ENCODE measurements around the gene SRA1. TPM values are rescaled to one million over a fixed set of nuclear protein-coding genes. Genes with fewer than 3 reads are reported as not detected.
"Not testable (repeated sequence)": the region's sequence is repeated elsewhere in the genome, so short reads cannot be mapped to it uniquely, and the experiment has no call there.

The SRA1 gene
- 10 to 100 TPM; 23.3 to 36.1 TPM for total RNA-seq
- 10 to 100 TPM; 44.3 to 53.3 TPM for polyA plus RNA-seq (ENCODE audit: insufficient read length in 2 of 2)
- long read RNA-seq, donor 1, transcript SRA1-205 (4 exons, 1,466 nt) = minor isoform, 12 of 37 reads
- long read RNA-seq, donor 1, transcript SRA1-201 (5 exons, 2,107 nt) = major isoform, 25 of 37 reads
- long read RNA-seq, donor 1, partial matches to known transcripts = 0 of 37 reads
- long read RNA-seq, donor 1, other reads (novel, unspliced or antisense) = 0 of 37 reads
- long read RNA-seq, donor 2, transcript SRA1-205 (4 exons, 1,466 nt) = minor isoform, 5 of 11 reads
- long read RNA-seq, donor 2, transcript SRA1-201 (5 exons, 2,107 nt) = major isoform, 6 of 11 reads
- long read RNA-seq, donor 2, partial matches to known transcripts = 0 of 11 reads
- long read RNA-seq, donor 2, other reads (novel, unspliced or antisense) = 0 of 11 reads
- long read RNA-seq, donor 3, transcript SRA1-201 (5 exons, 2,107 nt) = major isoform, 10 of 15 reads
- long read RNA-seq, donor 3, transcript SRA1-205 (4 exons, 1,466 nt) = minor isoform, 5 of 15 reads
- long read RNA-seq, donor 3, partial matches to known transcripts = 0 of 15 reads
- long read RNA-seq, donor 3, other reads (novel, unspliced or antisense) = 0 of 15 reads
- long read RNA-seq, donor 4, transcript SRA1-205 (4 exons, 1,466 nt) = minor isoform, 5 of 25 reads
- long read RNA-seq, donor 4, transcript SRA1-201 (5 exons, 2,107 nt) = major isoform, 20 of 25 reads
- long read RNA-seq, donor 4, partial matches to known transcripts = 0 of 25 reads
- long read RNA-seq, donor 4, other reads (novel, unspliced or antisense) = 0 of 25 reads

DNA sequence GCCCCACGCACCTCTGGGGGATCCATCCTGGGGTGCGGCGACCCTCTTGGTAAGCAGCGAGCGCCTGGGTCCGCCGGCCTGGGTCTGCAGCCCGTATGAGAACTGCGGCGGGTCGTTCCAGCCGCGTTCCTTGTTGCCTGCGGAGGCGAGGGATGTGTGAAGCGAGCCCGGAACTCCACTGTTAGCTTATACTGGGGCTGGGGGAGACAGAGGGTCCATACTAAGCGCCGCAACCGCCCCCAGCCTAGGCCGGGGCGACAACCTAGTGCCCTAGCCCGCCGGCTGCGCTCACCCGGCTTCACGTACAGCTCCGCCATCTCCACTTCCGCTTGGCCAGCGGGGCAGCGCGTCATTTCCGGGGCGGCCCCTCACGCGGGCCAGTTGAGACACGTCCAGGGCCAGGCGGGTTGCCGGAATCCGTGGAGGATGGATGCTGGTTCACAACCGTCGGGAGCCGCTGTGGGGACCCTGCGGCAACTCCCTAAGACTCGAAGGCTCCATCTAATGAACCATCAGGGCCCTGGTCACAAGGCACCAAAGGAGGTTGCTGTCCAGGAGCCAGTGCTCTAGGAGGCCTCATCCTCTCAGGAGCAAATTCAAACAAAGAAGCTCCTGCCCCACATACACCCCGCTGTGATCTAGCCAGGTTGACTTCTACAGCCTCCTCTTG is at the start of gene SRA1:
TSS of gene SRA1 (minus strand) at position 338 of the 670 bp plus-strand sequence. CDS start at position 317, 21 bp downstream.
- DNase-seq (ENCODE audit: low read depth in 4 of 6, low spot score in 6 of 6) = peak; percentile 81 to 97 (median 83)
- H3K4me3 ChIP-seq (ENCODE audit: low read depth, low read length) = peak within 1 kb of the TSS; percentile 91
- H3K27me3 ChIP-seq (ENCODE audit: control insufficient read depth, insufficient read depth, low read length) = no peaks in the 10 kb centered on the region
- H3K36me3 ChIP-seq (ENCODE audit: control insufficient read depth, insufficient read depth, low read length) = peaks cover 44% of the 10 kb centered on the region
- H3K4me1 ChIP-seq (ENCODE audit: control insufficient read depth, insufficient read depth, low read length) = peaks cover 9% of the 10 kb centered on the region
- peak within 1 kb of the TSS; percentile 90 for H3K27ac ChIP-seq (ENCODE audit: low read depth, low read length)
- under 1% methylated on average over 46 of the region's 46 CpGs for WGBS (ENCODE audit: insufficient coverage)
- no peaks in the 10 kb centered on the region for H3K9me3 ChIP-seq (ENCODE audit: control insufficient read depth, insufficient read depth, low read length)

DNA sequence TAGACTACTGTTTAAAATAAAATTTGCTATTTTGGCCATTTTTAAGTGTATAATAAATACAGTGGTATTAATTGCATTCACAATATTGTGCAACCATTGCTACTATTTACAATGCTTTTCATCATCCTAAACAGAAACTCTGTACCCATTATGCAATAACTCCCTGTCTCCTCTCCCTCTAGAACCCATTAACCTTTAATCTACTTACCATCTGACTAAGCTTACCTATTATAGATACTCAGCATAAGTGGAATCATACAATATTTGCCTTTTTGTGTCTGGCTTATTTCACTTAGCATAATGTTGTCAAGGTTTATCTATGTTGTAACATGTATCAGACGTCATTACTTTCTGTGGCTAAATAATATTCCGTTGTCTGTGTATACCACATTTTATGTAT is 49.8 kb upstream of the SRA1 start:
- H3K27ac ChIP-seq (ENCODE audit: low read depth, low read length) = no peak overlapping the region
- no peak overlapping the region for H3K4me3 ChIP-seq (ENCODE audit: low read depth, low read length)
- H3K4me1 ChIP-seq (ENCODE audit: control insufficient read depth, insufficient read depth, low read length) = peaks cover 5% of the 10 kb centered on the region
- H3K27me3 ChIP-seq (ENCODE audit: control insufficient read depth, insufficient read depth, low read length) = no peaks in the 10 kb centered on the region
- DNase-seq (ENCODE audit: low read depth in 4 of 6, low spot score in 6 of 6) = no peak
- H3K36me3 ChIP-seq (ENCODE audit: control insufficient read depth, insufficient read depth, low read length) = no peaks in the 10 kb centered on the region
- WGBS (ENCODE audit: insufficient coverage) = no CpG with 5 or more reads among the region's 2 CpGs
- H3K9me3 ChIP-seq (ENCODE audit: control insufficient read depth, insufficient read depth, low read length) = no peaks in the 10 kb centered on the region

DNA sequence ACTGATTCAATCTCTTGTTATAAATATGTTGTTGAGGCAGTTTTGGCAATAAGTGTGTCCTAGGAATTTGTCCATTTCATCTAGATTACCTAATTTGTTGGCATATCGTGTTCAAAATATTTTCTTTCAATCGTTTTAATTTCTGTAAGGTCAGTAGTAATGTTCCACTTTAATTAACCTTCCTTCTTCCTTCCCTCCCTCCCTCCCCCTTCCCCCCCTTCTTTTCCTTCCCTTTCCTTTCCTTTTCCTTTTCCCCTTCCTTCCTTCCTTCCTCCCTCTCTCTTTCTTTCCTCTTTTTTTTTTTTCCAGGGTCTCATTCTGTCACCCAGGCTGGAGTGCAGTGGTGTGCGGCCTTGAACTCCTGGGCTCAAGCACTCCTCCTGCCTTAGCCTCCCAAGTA is 48.6 kb upstream of the SRA1 start:
- H3K4me3 ChIP-seq (ENCODE audit: low read depth, low read length) = no peak overlapping the region
- no peak for DNase-seq (ENCODE audit: low read depth in 4 of 6, low spot score in 6 of 6)
- no peaks in the 10 kb centered on the region for H3K36me3 ChIP-seq (ENCODE audit: control insufficient read depth, insufficient read depth, low read length)
- H3K4me1 ChIP-seq (ENCODE audit: control insufficient read depth, insufficient read depth, low read length) = peaks cover 5% of the 10 kb centered on the region
- H3K27me3 ChIP-seq (ENCODE audit: control insufficient read depth, insufficient read depth, low read length) = no peaks in the 10 kb centered on the region
- 100% methylated on average over 1 of the region's 3 CpGs for WGBS (ENCODE audit: insufficient coverage)
- no peak overlapping the region for H3K27ac ChIP-seq (ENCODE audit: low read depth, low read length)
- no peaks in the 10 kb centered on the region for H3K9me3 ChIP-seq (ENCODE audit: control insufficient read depth, insufficient read depth, low read length)

DNA sequence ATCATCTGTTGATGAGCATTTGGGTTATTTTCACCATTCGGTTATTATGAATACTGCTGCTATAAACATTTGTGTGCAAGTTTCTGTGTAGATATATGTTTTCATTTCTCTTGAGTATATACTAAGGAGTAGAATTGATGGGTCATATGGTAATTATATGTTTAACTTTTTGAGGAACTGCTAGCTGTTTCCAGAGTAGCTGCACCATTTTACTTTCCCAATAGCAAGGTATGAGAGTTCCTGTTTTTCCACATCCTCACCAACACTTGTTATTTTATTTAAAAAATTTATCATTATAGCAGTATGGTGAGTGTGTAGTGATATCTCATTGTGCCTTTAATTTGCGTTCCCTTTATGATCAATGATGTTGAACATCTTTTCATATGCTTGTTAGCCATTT is 46.5 kb upstream of the SRA1 start:
- H3K4me3 ChIP-seq (ENCODE audit: low read depth, low read length) = no peak overlapping the region
- H3K36me3 ChIP-seq (ENCODE audit: control insufficient read depth, insufficient read depth, low read length) = no peaks in the 10 kb centered on the region
- H3K27me3 ChIP-seq (ENCODE audit: control insufficient read depth, insufficient read depth, low read length) = no peaks in the 10 kb centered on the region
- H3K27ac ChIP-seq (ENCODE audit: low read depth, low read length) = no peak overlapping the region
- DNase-seq (ENCODE audit: low read depth in 4 of 6, low spot score in 6 of 6) = no peak
- WGBS (ENCODE audit: insufficient coverage) = no CpG with 5 or more reads among the region's 2 CpGs
- no peaks in the 10 kb centered on the region for H3K4me1 ChIP-seq (ENCODE audit: control insufficient read depth, insufficient read depth, low read length)
- no peaks in the 10 kb centered on the region for H3K9me3 ChIP-seq (ENCODE audit: control insufficient read depth, insufficient read depth, low read length)

DNA sequence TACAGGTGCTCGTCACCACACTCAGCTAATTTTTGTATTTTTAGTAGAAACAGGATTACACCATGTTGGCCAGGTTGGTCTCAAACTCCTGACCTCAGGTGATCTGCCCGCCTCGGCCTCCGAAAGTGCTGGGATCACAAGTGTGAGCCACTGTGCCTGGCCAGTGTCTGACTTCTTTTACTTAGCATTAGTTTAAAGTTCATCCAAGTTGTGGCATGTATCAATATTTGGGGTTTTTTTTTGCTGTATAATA is 46.1 kb upstream of the SRA1 start:
- not testable (repeated sequence) for H3K27me3 ChIP-seq (ENCODE audit: control insufficient read depth, insufficient read depth, low read length); DNase-seq (ENCODE audit: low read depth in 4 of 6, low spot score in 6 of 6); H3K4me3 ChIP-seq (ENCODE audit: low read depth, low read length); H3K36me3 ChIP-seq (ENCODE audit: control insufficient read depth, insufficient read depth, low read length); H3K27ac ChIP-seq (ENCODE audit: low read depth, low read length); H3K9me3 ChIP-seq (ENCODE audit: control insufficient read depth, insufficient read depth, low read length); H3K4me1 ChIP-seq (ENCODE audit: control insufficient read depth, insufficient read depth, low read length)
- WGBS (ENCODE audit: insufficient coverage) = 95% methylated on average over 3 of the region's 4 CpGs

DNA sequence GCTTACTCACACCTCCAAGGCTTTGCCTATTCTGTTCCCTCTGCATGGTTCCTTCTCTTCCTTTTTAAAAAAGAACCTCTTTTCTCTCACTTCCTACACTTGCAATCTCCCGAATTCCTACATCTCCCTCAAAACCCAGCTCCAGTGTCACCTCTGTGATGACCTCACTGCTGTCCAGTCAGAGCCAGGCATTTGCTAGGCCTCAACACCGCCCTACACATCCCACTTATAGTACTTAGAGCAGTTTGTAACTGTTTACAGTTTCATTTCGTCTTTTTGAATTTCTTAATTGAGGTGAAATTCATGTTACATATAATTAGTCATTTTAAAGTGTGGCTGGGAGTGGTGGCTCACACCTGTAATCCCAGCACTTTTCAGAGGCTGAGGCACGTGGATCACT is 44.9 kb upstream of the SRA1 start:
- no peak overlapping the region for H3K27ac ChIP-seq (ENCODE audit: low read depth, low read length)
- no peaks in the 10 kb centered on the region for H3K4me1 ChIP-seq (ENCODE audit: control insufficient read depth, insufficient read depth, low read length)
- no peak overlapping the region for H3K4me3 ChIP-seq (ENCODE audit: low read depth, low read length)
- DNase-seq (ENCODE audit: low read depth in 4 of 6, low spot score in 6 of 6) = no peak
- H3K9me3 ChIP-seq (ENCODE audit: control insufficient read depth, insufficient read depth, low read length) = no peaks in the 10 kb centered on the region
- WGBS (ENCODE audit: insufficient coverage) = 90% methylated on average over 2 of the region's 4 CpGs
- H3K27me3 ChIP-seq (ENCODE audit: control insufficient read depth, insufficient read depth, low read length) = no peaks in the 10 kb centered on the region
- H3K36me3 ChIP-seq (ENCODE audit: control insufficient read depth, insufficient read depth, low read length) = no peaks in the 10 kb centered on the region

DNA sequence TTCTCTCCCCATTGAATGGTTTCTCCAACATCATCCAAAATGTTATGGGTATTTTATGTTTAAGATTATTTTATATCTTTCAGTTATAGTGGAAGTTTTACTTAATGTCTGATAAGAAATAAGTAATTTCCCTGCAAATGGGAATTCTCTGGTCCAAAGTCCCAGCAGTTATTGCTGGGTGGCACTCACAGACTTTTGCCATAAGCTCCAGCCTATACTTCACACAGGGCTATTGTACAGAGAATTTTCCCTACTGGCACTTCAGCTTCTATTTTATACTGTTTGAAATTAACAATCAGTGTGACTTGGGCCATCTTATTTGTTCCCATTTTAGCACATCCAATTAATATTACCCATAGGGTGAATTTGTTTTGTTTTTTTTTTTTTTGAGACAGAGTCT is 42.8 kb upstream of the SRA1 start:
- DNase-seq (ENCODE audit: low read depth in 4 of 6, low spot score in 6 of 6) = no peak
- Histone ChIP-seq H3K9me3 (ENCODE audit: control insufficient read depth, insufficient read depth, low read length) (no peaks in the 10 kb centered on the region), H3K4me1 (ENCODE audit: control insufficient read depth, insufficient read depth, low read length) (no peaks in the 10 kb centered on the region), H3K27me3 (ENCODE audit: control insufficient read depth, insufficient read depth, low read length) (no peaks in the 10 kb centered on the region), H3K27ac (ENCODE audit: low read depth, low read length) (no peak overlapping the region), H3K36me3 (ENCODE audit: control insufficient read depth, insufficient read depth, low read length) (no peaks in the 10 kb centered on the region), H3K4me3 (ENCODE audit: low read depth, low read length) (no peak overlapping the region)

DNA sequence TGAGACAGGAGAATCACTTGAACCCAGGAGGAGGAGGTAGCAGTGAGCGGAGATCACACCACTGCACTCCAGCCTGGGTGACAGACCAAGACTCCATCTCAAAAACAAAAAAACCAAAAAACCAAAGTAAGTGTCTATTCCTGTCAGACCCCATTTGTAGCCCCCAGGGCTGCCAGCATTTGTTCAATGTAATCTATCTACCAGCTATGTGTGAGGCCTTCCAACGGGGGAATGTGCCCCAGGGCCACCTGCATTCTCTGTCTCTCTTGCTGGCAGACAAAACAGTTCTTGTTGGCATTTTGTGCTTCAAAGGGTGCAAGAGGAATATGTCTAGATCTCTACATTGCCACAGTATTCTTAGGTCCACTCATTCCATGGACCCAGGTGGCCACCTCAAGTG is 41.6 kb upstream of the SRA1 start:
- Histone ChIP-seq H3K27ac (ENCODE audit: low read depth, low read length) (no peak overlapping the region), H3K27me3 (ENCODE audit: control insufficient read depth, insufficient read depth, low read length) (no peaks in the 10 kb centered on the region), H3K4me1 (ENCODE audit: control insufficient read depth, insufficient read depth, low read length) (no peaks in the 10 kb centered on the region), H3K4me3 (ENCODE audit: low read depth, low read length) (no peak overlapping the region), H3K9me3 (ENCODE audit: control insufficient read depth, insufficient read depth, low read length) (no peaks in the 10 kb centered on the region), H3K36me3 (ENCODE audit: control insufficient read depth, insufficient read depth, low read length) (no peaks in the 10 kb centered on the region)
- no peak for DNase-seq (ENCODE audit: low read depth in 4 of 6, low spot score in 6 of 6)
- no CpG with 5 or more reads among the region's 2 CpGs for WGBS (ENCODE audit: insufficient coverage)

DNA sequence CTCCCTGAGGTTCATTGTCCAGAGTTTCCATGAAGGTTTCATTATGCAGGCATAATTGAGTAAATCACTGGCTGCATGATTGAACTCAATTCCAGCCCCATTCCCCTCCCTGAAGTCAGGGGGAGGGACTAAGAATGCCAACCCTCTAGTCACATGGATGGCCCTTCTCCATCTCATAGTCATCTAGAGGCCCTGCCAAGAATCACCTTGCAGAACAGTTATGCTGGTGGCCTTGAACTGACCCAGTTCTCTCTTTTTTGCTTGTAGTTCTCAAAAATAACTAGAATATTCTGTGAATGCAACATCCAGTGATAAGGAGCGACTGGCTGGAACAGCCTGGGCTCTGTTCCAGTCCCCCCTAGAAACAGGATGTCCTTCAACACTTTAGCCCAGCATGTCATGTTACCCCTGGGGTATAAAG is 39.1 kb upstream of the SRA1 start:
- H3K27me3 ChIP-seq (ENCODE audit: control insufficient read depth, insufficient read depth, low read length) = no peaks in the 10 kb centered on the region
- WGBS (ENCODE audit: insufficient coverage) = 80% methylated on average over 1 of the region's 1 CpG
- no peaks in the 10 kb centered on the region for H3K36me3 ChIP-seq (ENCODE audit: control insufficient read depth, insufficient read depth, low read length)
- DNase-seq (ENCODE audit: low read depth in 4 of 6, low spot score in 6 of 6) = no peak
- no peak overlapping the region for H3K27ac ChIP-seq (ENCODE audit: low read depth, low read length)
- H3K9me3 ChIP-seq (ENCODE audit: control insufficient read depth, insufficient read depth, low read length) = no peaks in the 10 kb centered on the region
- H3K4me3 ChIP-seq (ENCODE audit: low read depth, low read length) = no peak overlapping the region
- H3K4me1 ChIP-seq (ENCODE audit: control insufficient read depth, insufficient read depth, low read length) = no peaks in the 10 kb centered on the region

Data from spinal cord (tissue), 10 donors.